Nephron (organoid): ENCODE measurements around the gene SPEM1.
A peak's percentile ranks its signal among the peaks of the same experiment; 100 is the strongest.

Experiments
- H3K27ac Mint-ChIP-seq, 3 experiments: 2 replicates each; pipeline ENCODE4 v1.8.0; 2020; ENCODE audit warnings: mixed read lengths in 3 of 3, mild to moderate bottlenecking in 2 of 3, moderate library complexity in 1 of 3
- H3K27me3 Mint-ChIP-seq: 2 replicates; pipeline ENCODE4 v1.8.0; 2021; ENCODE audit warnings: low read depth, mild to moderate bottlenecking, moderate library complexity, mixed read lengths
- H3K36me3 Mint-ChIP-seq: 2 replicates; pipeline ENCODE4 v1.8.0; 2020; ENCODE audit warnings: low read depth, mixed read lengths
- H3K4me1 Mint-ChIP-seq: 2 replicates; pipeline ENCODE4 v1.8.0; 2020; ENCODE audit warnings: mixed read lengths
- H3K4me3 Mint-ChIP-seq, 3 experiments: 2 replicates each; pipeline ENCODE4 v1.8.0; 2020; ENCODE audit warnings: mild to moderate bottlenecking in 3 of 3, mixed read lengths in 3 of 3, moderate library complexity in 2 of 3
- H3K9me3 Mint-ChIP-seq: 2 replicates; pipeline ENCODE4 v1.8.0; 2020; ENCODE audit warnings: mixed read lengths
- TF ChIP-seq, protein P1 (sequence below), 3 experiments: fragments of 200-600 bp; sonication (generic); IDR thresholded peaks; one replicate each; pipeline ENCODE4 v1.5.0; 2021; ENCODE audit warnings: antibody characterized with exemption in 3 of 3; ENCODE audit not compliant: unreplicated experiment in 3 of 3

The SPEM1 gene

DNA sequence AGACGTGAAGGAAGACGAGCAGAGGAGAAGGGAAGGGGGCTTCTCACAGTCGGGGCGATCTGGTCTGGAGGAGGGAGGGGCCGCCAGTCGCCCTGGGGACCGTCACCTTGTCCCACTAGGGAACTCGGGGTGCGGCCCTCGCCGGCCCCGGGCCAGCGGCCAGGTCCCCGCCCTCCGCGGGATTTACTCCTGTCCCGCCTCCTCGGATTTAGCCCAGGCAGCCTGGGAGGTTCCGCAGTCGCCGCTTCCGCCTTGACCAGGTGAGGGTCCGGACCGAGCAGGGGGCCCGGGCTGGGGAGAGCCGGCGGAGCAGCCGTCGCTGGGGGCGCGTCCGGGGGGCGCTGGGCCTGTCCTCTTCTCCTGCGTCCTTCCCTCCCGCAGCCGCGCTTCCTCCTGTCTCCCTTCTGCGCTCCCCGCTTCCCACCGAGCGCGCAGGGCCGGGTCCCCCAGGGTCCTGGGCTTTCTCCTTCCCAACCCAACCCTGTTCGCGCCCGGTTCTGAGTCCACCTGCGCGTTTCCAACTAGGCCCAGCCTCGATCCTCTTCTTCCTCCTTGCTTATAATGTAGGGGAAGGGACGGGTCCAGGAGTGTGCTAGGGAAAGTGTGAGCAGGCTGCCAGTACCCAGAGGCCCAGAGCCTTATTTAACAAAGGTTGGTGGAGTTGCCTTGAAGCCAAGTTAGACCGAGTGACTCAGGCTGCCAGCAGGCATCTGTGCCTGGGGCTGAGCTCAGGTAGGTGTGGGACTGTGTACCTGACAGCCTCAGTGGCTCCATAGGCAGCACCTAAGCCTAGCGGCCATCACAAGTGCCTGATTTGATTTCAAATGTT, 39.1 kb upstream of the SPEM1 start, which contains the start of gene TNK1:
TNK1 (plus strand) TSS at position 235 of the 829 bp plus-strand sequence. CDS start 1,838 bp downstream, outside the sequence.
- H3K36me3 Mint-ChIP-seq: no peaks in the 10 kb centered on the region
- peaks cover 85% of the 10 kb centered on the region for H3K27me3 Mint-ChIP-seq
- H3K4me3 Mint-ChIP-seq: peak within 1 kb of the TSS; percentile 78 to 79 (median 78)
- TF ChIP-seq, protein P1, sequence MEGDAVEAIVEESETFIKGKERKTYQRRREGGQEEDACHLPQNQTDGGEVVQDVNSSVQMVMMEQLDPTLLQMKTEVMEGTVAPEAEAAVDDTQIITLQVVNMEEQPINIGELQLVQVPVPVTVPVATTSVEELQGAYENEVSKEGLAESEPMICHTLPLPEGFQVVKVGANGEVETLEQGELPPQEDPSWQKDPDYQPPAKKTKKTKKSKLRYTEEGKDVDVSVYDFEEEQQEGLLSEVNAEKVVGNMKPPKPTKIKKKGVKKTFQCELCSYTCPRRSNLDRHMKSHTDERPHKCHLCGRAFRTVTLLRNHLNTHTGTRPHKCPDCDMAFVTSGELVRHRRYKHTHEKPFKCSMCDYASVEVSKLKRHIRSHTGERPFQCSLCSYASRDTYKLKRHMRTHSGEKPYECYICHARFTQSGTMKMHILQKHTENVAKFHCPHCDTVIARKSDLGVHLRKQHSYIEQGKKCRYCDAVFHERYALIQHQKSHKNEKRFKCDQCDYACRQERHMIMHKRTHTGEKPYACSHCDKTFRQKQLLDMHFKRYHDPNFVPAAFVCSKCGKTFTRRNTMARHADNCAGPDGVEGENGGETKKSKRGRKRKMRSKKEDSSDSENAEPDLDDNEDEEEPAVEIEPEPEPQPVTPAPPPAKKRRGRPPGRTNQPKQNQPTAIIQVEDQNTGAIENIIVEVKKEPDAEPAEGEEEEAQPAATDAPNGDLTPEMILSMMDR (IDR thresholded peaks at IDR 0.05; ENCODE audit: unreplicated experiment in 3 of 3): no peak
- peak within 1 kb of the TSS in 2 of 3 experiments; percentile 4 to 53 for H3K27ac Mint-ChIP-seq
- H3K9me3 Mint-ChIP-seq: peaks cover 9% of the 10 kb centered on the region
- peaks cover 5% of the 10 kb centered on the region for H3K4me1 Mint-ChIP-seq

DNA sequence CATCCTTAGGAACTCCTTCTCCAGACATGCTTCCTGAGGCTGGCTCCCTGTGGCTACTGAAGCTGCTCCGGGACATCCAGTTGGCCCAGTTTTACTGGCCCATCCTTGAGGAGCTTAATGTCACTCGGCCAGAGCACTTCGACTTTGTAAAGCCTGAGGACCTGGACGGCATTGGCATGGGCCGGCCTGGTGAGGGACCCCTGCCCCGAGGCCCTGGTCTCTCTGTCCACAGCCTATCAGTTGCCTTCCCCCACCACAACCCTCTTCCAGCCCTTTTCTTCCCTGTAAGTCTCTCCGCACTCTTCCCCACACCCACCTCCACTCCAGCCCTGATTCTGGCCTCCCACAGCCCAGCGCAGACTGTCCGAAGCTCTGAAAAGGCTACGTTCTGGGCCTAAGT, 37.2 kb upstream of the SPEM1 start:
- TF ChIP-seq, protein P1 (IDR thresholded peaks at IDR 0.05; ENCODE audit: unreplicated experiment in 3 of 3): no peak
- Mint-ChIP-seq H3K36me3 (peaks cover 4% of the 10 kb centered on the region), H3K27ac (no peak overlapping the region), H3K9me3 (peaks cover 9% of the 10 kb centered on the region), H3K27me3 (peaks cover 70% of the 10 kb centered on the region), H3K4me1 (peaks cover 5% of the 10 kb centered on the region), H3K4me3 (peak overlapping the region in 1 of 3 experiments; percentile 32)

DNA sequence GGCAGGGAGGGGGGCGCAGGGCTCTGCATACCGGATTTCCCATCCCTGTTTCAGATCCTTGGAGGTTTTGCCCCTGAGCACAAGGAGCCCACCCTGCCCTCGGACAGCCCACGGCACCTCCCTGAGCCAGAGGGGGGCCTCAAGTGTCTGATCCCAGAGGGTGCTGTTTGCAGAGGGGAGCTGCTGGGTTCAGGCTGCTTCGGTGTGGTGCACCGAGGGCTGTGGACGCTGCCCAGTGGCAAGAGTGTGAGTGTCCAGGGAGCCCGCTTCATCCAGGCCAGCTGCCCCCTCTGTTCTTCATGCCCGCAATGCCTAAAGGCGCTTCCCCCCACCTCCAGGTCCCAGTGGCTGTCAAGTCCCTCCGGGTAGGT, 36.8 kb upstream of the SPEM1 start:
- Mint-ChIP-seq H3K4me1 (peaks cover 5% of the 10 kb centered on the region), H3K9me3 (peaks cover 9% of the 10 kb centered on the region), H3K36me3 (peaks cover 5% of the 10 kb centered on the region), H3K27ac (no peak overlapping the region), H3K27me3 (peaks cover 66% of the 10 kb centered on the region), H3K4me3 (peak overlapping the region in 2 of 3 experiments; percentile 29 to 46)
- TF ChIP-seq, protein P1 (IDR thresholded peaks at IDR 0.05; ENCODE audit: unreplicated experiment in 3 of 3): no peak

DNA sequence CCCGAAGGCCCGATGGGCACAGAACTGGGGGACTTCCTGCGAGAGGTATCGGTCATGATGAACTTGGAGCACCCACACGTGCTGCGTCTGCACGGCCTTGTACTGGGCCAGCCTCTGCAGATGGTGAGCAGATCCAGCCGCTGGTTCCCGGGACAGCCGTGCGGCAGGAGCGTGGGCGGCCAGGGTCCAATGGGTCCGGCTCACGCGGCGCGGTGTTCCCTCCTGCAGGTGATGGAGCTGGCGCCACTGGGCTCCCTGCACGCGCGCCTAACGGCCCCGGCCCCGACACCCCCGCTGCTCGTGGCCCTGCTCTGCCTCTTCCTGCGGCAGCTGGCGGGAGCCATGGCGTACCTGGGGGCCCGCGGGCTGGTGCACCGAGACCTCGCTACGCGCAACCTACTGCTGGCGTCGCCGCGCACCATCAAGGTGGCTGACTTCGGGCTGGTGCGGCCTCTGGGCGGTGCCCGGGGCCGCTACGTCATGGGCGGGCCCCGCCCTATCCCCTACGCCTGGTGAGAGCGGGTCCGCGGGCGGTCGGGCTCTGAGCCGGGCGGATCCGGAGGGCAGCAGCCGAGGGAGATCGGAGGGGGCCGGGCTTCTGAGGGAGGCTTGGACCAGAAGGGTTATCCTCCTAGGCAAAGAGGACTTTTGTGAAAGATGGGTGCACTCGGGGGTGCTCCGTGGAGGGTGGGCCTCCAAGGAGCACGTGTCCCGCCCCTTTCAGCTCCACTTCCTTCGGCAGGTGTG, 36.2 kb upstream of the SPEM1 start:
- Mint-ChIP-seq H3K4me3 (peak overlapping the region in 2 of 3 experiments; percentile 48 to 66), H3K27ac (no peak overlapping the region), H3K36me3 (peaks cover 8% of the 10 kb centered on the region), H3K27me3 (peaks cover 60% of the 10 kb centered on the region), H3K4me1 (peaks cover 5% of the 10 kb centered on the region), H3K9me3 (peaks cover 9% of the 10 kb centered on the region)
- TF ChIP-seq, protein P1 (IDR thresholded peaks at IDR 0.05; ENCODE audit: unreplicated experiment in 3 of 3): no peak

DNA sequence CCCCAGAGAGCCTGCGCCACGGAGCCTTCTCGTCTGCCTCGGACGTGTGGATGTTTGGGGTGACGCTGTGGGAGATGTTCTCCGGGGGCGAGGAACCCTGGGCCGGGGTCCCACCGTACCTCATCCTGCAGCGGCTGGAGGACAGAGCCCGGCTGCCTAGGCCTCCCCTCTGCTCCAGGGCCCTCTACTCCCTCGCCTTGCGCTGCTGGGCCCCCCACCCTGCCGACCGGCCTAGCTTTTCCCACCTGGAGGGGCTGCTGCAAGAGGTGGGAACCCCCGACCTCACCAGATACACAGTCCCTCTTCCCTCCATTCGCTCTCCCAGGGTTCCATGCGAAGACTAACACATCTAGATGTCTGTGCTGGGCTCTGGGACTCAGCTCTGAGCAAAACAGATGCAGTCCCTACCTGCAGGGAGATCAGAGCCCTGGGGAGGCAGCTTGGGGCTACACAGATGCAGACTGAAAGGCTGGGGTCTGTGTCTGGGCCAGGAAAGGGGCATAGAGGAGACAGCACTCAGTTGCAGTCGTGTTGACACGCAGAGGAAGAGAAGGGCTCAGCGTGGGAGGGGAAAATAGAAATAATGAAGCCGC, 35.5 kb upstream of the SPEM1 start:
- TF ChIP-seq, protein P1 (IDR thresholded peaks at IDR 0.05; ENCODE audit: unreplicated experiment in 3 of 3): no peak
- H3K36me3 Mint-ChIP-seq: peaks cover 13% of the 10 kb centered on the region
- H3K9me3 Mint-ChIP-seq: peaks cover 3% of the 10 kb centered on the region
- no peak overlapping the region for H3K27ac Mint-ChIP-seq
- peak overlapping the region; percentile 9 to 66 (median 48) for H3K4me3 Mint-ChIP-seq
- peaks cover 54% of the 10 kb centered on the region for H3K27me3 Mint-ChIP-seq
- peaks cover 5% of the 10 kb centered on the region for H3K4me1 Mint-ChIP-seq
